SK-N-SH treated with all-trans-retinoic acid at 6 μM for 48 hours (cell line): Measurements from ENCODE around the gene WFIKKN2.

Experiments
- TOX ChIP-seq: fragments of 250-450 bp; sonication (Bioruptor Pico); IDR thresholded peaks from 2 replicates; pipeline ENCODE4 v1.8.0; 2021; ENCODE audit warnings: mild to moderate bottlenecking, moderate library complexity, borderline replicate concordance
- ZFP3 ChIP-seq: fragments of 250-450 bp; sonication (Bioruptor Pico); IDR thresholded peaks from 2 replicates; pipeline ENCODE4 v1.5.0; 2020; ENCODE audit warnings: mild to moderate bottlenecking, moderate library complexity
- ZFP30 ChIP-seq: fragments of 450-650 bp; formaldehyde crosslinking; IDR thresholded peaks from 2 replicates; pipeline ENCODE4 v1.5.0; 2022; ENCODE audit warnings: mild to moderate bottlenecking, moderate library complexity

DNA sequence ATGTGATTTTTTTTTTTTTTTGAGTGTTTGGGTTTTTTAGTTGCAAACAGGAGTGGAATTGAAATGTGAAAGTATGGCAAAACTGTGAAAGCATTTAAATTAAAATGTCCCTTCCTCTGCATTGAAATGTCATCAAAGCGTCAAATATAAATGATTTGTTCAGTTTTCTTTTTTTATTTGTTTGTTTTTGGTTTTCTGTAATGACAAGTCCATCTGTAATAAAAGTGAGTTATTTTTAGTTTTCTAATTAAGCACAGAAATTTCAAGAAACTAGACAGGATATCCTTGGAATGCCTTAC, 32.7 kb downstream of the WFIKKN2 start:
- TF ChIP-seq TOX (CRISPR knock-in tag) (no peak), ZFP30 (no peak), ZFP3 (CRISPR knock-in tag) (no peak)
